Measurements from ENCODE around the gene NDUFS1. TPM values are rescaled to one million over a fixed set of nuclear protein-coding genes. Genes with fewer than 3 reads are reported as not detected.

Gene NDUFS1
- total RNA-seq, 1 experiment from 2014 or later = 110 TPM

DNA sequence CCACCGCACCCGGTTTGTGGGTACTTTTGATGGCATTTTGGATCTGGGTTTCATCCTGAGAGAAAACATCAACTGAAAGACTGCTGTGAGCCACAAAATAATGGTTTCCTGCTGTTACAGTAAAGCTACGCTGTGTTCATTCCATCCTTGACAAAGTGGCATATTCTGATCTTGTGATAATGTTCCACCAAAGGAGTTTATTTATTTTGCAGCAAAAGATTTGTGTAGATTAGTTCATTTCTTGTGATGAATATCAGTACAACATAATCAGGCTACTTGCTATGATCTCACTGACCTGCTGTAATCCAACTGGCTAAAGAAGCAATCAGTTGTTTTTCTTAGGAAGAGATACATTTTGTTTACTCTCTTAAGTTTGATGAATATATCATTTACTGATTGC lies 45.5 kb upstream of the NDUFS1 start:
- Histone ChIP-seq H3K36me3 (ENCODE audit: low read depth, low read length) (no peaks in the 10 kb centered on the region), H3K27me3 (ENCODE audit: low read length) (no peaks in the 10 kb centered on the region), H3K4me1 (ENCODE audit: insufficient read depth, low read length) (no peaks in the 10 kb centered on the region), H3K27ac (ENCODE audit: low read length) (no peak overlapping the region), H4K20me1 (ENCODE audit: low read length) (no peaks in the 10 kb centered on the region), H3F3A (ENCODE audit: low read length, unreplicated experiment) (no peaks in the 10 kb centered on the region), H3K9me2 (replicated peaks; ENCODE audit: low read length) (no peaks in the 10 kb centered on the region), H2AFZ (ENCODE audit: low read length) (no peak overlapping the region), H3K9ac (ENCODE audit: low read length) (no peak overlapping the region), H3K4me2 (ENCODE audit: low read length) (no peak overlapping the region), H3K79me2 (ENCODE audit: low read length) (no peaks in the 10 kb centered on the region), H3K4me3 (ENCODE audit: low read length) (no peak overlapping the region), H3K9me3 (ENCODE audit: low read length) (no peaks in the 10 kb centered on the region)
- TF ChIP-seq, protein P1, sequence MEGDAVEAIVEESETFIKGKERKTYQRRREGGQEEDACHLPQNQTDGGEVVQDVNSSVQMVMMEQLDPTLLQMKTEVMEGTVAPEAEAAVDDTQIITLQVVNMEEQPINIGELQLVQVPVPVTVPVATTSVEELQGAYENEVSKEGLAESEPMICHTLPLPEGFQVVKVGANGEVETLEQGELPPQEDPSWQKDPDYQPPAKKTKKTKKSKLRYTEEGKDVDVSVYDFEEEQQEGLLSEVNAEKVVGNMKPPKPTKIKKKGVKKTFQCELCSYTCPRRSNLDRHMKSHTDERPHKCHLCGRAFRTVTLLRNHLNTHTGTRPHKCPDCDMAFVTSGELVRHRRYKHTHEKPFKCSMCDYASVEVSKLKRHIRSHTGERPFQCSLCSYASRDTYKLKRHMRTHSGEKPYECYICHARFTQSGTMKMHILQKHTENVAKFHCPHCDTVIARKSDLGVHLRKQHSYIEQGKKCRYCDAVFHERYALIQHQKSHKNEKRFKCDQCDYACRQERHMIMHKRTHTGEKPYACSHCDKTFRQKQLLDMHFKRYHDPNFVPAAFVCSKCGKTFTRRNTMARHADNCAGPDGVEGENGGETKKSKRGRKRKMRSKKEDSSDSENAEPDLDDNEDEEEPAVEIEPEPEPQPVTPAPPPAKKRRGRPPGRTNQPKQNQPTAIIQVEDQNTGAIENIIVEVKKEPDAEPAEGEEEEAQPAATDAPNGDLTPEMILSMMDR (conservative IDR thresholded peaks at IDR 0.05; ENCODE audit: low read depth, low read length) = no peak
- no peak for TF ChIP-seq EZH2phosphoT487 (IDR thresholded peaks at IDR 0.05; ENCODE audit: borderline replicate concordance, low read length)
- no peak for TF ChIP-seq EZH2 (IDR thresholded peaks at IDR 0.05; ENCODE audit: low read length, unreplicated experiment)
- ATAC-seq = no peak
- no peak for DNase-seq
- ChIA-PET CTCF (no interaction called here), POLR2A (ENCODE audit: unreplicated experiment) (no interaction called here)
- intact Hi-C loops (cut with micrococcal nuclease) = no loop called here
- no TSS peak for BruUV-seq (replicated peaks)

DNA sequence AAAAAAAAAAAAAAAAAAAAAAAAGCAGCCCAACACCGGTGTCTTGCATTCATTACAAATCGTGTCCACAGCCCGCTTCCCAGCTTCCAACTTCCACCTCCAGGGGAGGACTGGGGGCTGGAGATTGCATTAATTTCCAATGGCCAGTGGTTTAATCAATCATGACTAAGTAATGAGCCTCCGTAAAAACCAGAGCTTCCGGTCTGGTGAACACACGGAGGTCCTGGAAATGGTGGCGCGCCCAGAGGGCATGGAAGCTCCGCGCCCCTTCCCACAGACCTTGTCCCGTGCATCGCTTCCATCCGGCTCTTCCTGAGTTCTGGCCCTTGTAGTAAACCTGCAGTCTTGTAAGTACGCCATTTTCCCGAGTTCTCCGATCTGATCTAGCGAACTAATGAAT lies 44.1 kb upstream of the NDUFS1 start:
- Histone ChIP-seq H3K9ac (ENCODE audit: low read length) (no peak overlapping the region), H3F3A (ENCODE audit: low read length, unreplicated experiment) (no peaks in the 10 kb centered on the region), H4K20me1 (ENCODE audit: low read length) (no peaks in the 10 kb centered on the region), H3K4me2 (ENCODE audit: low read length) (no peak overlapping the region), H3K27ac (ENCODE audit: low read length) (no peak overlapping the region), H3K36me3 (ENCODE audit: low read depth, low read length) (no peaks in the 10 kb centered on the region), H3K9me2 (replicated peaks; ENCODE audit: low read length) (no peaks in the 10 kb centered on the region), H3K9me3 (ENCODE audit: low read length) (no peaks in the 10 kb centered on the region), H3K27me3 (ENCODE audit: low read length) (no peaks in the 10 kb centered on the region), H3K4me3 (ENCODE audit: low read length) (no peak overlapping the region), H3K4me1 (ENCODE audit: insufficient read depth, low read length) (no peaks in the 10 kb centered on the region), H3K79me2 (ENCODE audit: low read length) (no peaks in the 10 kb centered on the region), H2AFZ (ENCODE audit: low read length) (no peak overlapping the region)
- BruUV-seq (replicated peaks) = no TSS peak
- DNase-seq (no peak), ATAC-seq (no peak)
- TF ChIP-seq EZH2 (IDR thresholded peaks at IDR 0.05; ENCODE audit: low read length, unreplicated experiment) (no peak), EZH2phosphoT487 (IDR thresholded peaks at IDR 0.05; ENCODE audit: borderline replicate concordance, low read length) (no peak)
- TF ChIP-seq, protein P1 (conservative IDR thresholded peaks at IDR 0.05; ENCODE audit: low read depth, low read length) = no peak
- intact Hi-C loops (cut with micrococcal nuclease) = no loop called here
- POLR2A ChIA-PET (ENCODE audit: unreplicated experiment) = no interaction called here
- CTCF ChIA-PET = no interaction called here

DNA sequence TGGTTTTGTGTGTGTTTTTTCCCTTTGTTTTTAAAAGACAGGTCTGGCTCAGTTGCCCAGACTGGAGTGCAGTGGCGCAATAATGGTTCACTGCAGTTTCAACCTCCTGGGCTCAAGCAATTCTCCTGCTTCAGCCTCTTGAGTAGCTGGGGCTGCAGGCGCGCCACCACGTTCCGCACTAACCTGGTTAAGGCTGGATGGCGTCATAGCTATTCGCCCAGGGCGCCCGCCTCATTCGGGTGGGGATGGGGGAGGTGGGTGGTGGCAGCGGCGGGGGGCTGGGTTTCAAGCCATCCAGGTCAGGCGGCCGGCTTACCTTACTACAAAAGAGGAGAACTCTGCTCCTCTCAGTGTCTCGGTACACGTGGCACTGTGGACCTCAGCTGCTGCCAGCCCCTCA lies 43.2 kb upstream of the NDUFS1 start:
- intact Hi-C loops (cut with micrococcal nuclease) = no loop called here
- no peak overlapping the region for H3K9ac ChIP-seq (ENCODE audit: low read length)
- H3K9me2 ChIP-seq (replicated peaks; ENCODE audit: low read length) = no peaks in the 10 kb centered on the region
- no peaks in the 10 kb centered on the region for H3K9me3 ChIP-seq (ENCODE audit: low read length)
- ATAC-seq (no peak), DNase-seq (no peak)
- POLR2A ChIA-PET (ENCODE audit: unreplicated experiment) = no interaction called here
- no peaks in the 10 kb centered on the region for H3K27me3 ChIP-seq (ENCODE audit: low read length)
- no peak overlapping the region for H3K27ac ChIP-seq (ENCODE audit: low read length)
- CTCF ChIA-PET = no interaction called here
- H3K79me2 ChIP-seq (ENCODE audit: low read length) = no peaks in the 10 kb centered on the region
- no peaks in the 10 kb centered on the region for H3F3A ChIP-seq (ENCODE audit: low read length, unreplicated experiment)
- TF ChIP-seq, protein P1 (conservative IDR thresholded peaks at IDR 0.05; ENCODE audit: low read depth, low read length) = no peak
- TF ChIP-seq EZH2phosphoT487 (IDR thresholded peaks at IDR 0.05; ENCODE audit: borderline replicate concordance, low read length) = no peak
- TF ChIP-seq EZH2 (IDR thresholded peaks at IDR 0.05; ENCODE audit: low read length, unreplicated experiment) = no peak
- no TSS peak for BruUV-seq (replicated peaks)
- no peak overlapping the region for H3K4me2 ChIP-seq (ENCODE audit: low read length)
- H2AFZ ChIP-seq (ENCODE audit: low read length) = no peak overlapping the region
- no peaks in the 10 kb centered on the region for H3K36me3 ChIP-seq (ENCODE audit: low read depth, low read length)
- no peaks in the 10 kb centered on the region for H4K20me1 ChIP-seq (ENCODE audit: low read length)
- H3K4me1 ChIP-seq (ENCODE audit: insufficient read depth, low read length) = no peaks in the 10 kb centered on the region
- no peak overlapping the region for H3K4me3 ChIP-seq (ENCODE audit: low read length)
